Umbilical cord (tissue), 2 donors: ENCODE data around the gene GBP1. TPM values are rescaled to one million over a fixed set of nuclear protein-coding genes. Genes with fewer than 3 reads are reported as not detected.
A peak's percentile ranks its signal among the peaks of the same experiment; 100 is the strongest.
"Not testable (repeated sequence)": the region's sequence is repeated elsewhere in the genome, so short reads cannot be mapped to it uniquely, and the experiment has no call there.

Experiments used
- DNase-seq: peaks from one replicate; pipeline ENCODE4 v3.0.0-alpha.2; 2015; ENCODE audit warnings: low spot score
- total RNA-seq: library from RNA; depleted of rRNA; stranded (reverse); fragments of >200 nt; gene quantifications from one replicate; pipeline ENCODE4 v1.2.3, GENCODE V29; 2014; ENCODE audit warnings: low replicate concordance; ENCODE audit not compliant: insufficient read depth

The GBP1 gene, protein sequence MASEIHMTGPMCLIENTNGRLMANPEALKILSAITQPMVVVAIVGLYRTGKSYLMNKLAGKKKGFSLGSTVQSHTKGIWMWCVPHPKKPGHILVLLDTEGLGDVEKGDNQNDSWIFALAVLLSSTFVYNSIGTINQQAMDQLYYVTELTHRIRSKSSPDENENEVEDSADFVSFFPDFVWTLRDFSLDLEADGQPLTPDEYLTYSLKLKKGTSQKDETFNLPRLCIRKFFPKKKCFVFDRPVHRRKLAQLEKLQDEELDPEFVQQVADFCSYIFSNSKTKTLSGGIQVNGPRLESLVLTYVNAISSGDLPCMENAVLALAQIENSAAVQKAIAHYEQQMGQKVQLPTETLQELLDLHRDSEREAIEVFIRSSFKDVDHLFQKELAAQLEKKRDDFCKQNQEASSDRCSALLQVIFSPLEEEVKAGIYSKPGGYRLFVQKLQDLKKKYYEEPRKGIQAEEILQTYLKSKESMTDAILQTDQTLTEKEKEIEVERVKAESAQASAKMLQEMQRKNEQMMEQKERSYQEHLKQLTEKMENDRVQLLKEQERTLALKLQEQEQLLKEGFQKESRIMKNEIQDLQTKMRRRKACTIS
- 125 TPM for total RNA-seq

DNA sequence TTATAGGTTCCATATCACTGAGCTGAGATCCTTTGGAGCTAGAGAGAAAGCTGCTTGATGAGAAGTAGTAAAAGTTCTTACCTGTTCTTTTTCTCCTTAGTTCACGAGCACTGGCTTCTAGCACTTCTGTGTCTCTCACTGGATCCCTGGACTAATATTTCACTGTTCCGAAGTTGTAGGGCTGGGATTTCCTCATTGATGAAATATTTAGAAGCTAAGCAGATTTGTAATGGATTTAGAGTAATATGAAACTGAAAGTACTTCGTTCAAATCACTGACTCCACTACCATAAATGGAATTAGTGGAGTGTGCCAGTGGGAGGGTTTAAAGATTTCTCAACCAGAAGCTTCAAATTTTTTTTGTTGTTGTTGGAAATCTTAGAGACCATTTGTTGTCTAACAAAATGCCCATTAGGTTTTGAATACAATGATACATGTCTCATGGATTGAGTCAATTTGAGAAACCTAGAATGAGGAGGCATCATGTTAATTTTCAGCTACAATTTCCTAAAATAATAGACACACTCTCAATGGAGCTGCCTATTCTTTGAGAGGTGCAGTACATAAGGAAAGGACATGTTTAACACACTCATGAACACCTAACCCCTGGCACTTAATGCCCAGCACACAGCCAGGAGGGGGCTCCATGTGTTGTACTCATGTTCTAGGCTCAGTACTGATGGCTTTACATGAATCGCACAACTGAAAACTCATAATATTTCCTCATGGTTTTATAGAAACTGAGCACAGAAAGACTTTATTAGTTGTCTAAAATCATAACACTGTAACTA lies at the start of gene GBP1:
Gene GBP1 (minus strand): TSS at position 130 of the 790 bp plus-strand sequence. CDS start 1,974 bp downstream, outside the sequence.
- peak; percentile 91 for DNase-seq

GRCh38 chr1:89114662-89115061 lies 49.7 kb upstream of the GBP1 start:
- DNase-seq: no peak

GRCh38 chr1:89112871-89113613 lies 48.0 kb upstream of the GBP1 start:
- DNase-seq: no peak

DNA sequence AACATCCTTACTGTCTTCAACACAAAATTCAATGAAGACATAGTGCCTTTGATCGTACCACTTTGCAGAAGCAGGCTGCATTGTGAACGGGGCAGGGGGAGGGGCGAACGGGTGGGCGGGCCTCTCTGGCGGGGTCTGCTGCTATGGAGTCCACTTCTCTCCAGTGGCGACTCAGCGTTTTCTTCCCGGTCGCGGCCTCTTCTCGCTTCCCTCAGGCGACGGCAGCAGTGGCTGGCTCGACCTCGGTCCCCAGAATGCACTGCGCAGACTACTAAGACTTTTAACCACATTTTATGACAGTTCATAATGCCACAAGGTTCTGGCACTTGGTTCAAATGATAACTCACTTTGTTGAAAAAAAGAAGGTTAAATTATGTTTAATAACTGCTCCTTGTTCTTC lies 39.7 kb upstream of the GBP1 start:
- DNase-seq: no peak

- no peak for DNase-seq
Observed at GRCh38 chr1:89104147-89104546, 39.1 kb upstream of the GBP1 start.

GRCh38 chr1:89102021-89102420 lies 37.0 kb upstream of the GBP1 start:
- DNase-seq: no peak

GRCh38 chr1:89100412-89100811 lies 35.4 kb upstream of the GBP1 start:
- no peak for DNase-seq

- no peak for DNase-seq
Observed at GRCh38 chr1:89098857-89099256, 33.8 kb upstream of the GBP1 start.

- no peak for DNase-seq
Observed at GRCh38 chr1:89095737-89096136, 30.7 kb upstream of the GBP1 start.

DNA sequence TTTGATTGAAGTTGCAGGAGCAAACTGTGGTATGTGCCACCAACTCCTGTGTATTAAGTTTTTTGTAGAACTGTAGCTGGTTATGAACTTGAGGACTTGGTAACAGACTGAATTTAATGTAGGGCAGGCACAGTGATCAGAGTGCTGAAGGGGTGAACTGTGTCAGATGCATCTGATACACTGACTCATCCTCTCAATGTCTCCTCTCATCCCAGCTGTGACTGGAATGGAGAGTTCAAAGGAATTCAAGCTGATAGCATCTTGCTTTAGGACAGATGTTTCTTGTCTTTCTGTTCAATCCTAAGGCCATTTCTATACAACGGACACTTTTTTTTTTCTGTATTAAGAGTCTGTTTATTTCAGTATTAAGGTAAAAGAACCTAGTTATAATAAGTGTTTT lies 25.0 kb upstream of the GBP1 start:
- peak; percentile 76 for DNase-seq

DNA sequence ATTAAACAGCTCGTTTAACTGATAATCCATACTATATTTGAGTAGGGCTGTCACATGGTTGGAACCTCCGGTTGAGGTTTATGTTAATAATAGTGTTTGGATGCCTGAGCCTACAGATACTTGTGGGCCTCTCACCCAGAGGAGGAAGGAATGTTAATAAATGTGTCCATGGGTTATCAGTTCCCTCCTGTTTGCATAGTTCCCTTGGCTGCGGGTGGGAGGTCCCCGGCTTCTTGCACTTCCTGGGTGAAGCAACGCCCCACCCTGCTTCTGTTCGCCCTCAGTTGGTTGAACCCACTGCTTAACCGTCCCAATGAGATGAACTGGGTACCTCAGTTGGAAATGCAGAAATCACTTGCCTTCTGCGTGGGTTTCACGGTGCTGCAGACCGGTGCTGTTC lies 23.6 kb upstream of the GBP1 start:
- DNase-seq: no peak

DNA sequence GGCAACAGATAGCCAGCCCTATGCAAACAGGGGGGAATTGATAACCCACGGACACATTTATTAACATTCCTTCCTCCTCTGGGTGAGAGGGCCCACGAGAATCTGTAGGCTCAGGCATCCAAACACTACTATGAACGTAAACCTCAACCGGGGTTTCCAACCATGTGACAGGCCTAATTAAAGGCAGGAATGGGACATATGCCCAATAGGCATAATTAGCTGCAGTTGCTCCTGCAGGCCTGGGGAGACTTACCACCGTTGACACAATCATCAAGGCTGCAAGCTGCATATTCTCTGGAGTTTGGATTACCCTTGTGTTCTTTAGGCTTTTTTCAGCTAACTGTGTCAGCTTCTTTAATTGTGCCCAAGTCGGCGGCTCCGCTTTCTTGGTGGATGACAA lies 22.2 kb upstream of the GBP1 start:
- DNase-seq: no peak

GRCh38 chr1:89085781-89086180 lies 20.8 kb upstream of the GBP1 start:
- DNase-seq: peak; percentile 31

DNA sequence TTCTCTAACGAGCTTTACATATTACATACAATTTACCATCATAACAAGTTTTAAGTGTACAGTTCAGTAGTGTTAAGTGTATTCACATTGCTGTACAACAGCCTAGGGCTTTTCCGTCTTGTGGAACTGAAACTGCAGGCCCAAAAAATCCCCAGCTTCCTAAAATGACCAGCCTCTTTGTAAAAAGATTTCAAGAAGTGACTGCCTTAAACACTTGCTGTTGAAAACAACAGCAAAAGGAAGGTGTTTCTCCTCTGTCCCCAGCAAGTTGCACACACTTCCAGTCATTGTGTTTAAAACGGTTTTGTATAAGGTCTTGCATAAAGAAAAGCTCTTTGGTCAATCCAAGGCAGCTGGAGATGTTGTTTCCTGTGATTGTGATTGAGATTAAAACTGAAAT lies 16.0 kb upstream of the GBP1 start:
- DNase-seq: no peak

- DNase-seq: not testable (repeated sequence)
Observed at GRCh38 chr1:89080068-89080467, 15.1 kb upstream of the GBP1 start.

DNA sequence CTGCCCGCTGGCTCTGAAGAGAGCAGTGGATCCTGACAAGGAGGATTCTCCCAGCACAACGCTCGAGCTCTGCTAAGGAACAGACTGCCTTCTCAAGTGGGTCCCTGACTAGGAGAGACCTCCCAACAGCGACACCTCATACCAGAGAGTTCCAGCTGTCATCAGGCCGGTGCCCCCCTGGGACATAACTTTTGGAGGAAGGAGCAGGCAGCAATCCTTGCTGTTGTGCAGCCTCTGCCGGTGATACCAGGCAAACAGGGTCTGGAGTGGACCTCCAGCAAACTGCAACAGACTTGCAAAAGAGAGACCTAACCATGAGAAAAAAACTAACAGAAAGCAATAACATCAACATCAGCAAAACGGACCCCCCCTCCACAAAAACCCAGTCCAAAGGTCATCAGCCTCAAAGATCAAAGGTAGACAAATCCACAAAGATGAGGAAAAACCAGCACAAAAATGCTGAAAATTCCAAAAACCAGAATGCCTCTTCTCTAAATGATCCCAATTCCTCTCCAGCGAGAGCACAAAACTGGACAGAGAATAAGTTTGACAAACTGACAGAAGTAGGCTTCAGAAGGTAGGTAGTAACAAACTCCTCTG lies 7.6 kb upstream of the GBP1 start:
- not testable (repeated sequence) for DNase-seq

- no peak for DNase-seq
Observed at GRCh38 chr1:89070509-89070908, 5.5 kb upstream of the GBP1 start.

GRCh38 chr1:89069951-89070350 lies 4.9 kb upstream of the GBP1 start:
- DNase-seq: no peak

- no peak for DNase-seq
Observed at GRCh38 chr1:89068291-89068690, 3.3 kb upstream of the GBP1 start.

DNA sequence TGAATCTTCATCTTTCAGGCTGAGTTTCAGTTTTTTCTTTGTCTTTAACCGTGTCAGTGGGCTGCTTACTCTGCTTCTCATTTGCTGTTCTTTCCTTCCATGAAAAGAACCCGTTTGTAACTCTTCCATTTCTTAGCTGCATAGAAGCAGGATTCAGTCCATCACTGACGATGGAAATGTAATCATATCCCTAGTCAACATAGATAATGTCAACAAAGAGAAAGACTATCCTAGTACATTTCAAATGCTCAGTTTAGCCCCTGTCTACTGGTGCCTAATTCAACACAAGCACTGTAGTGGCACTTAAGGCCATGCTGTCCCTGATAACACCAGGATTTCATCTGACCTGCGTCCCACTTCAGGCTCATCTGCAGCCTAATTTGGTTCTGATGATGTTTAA lies 376 bp downstream of the GBP1 start:
- peak; percentile 58 for DNase-seq

GRCh38 chr1:89063094-89063493 lies 1.9 kb downstream of the GBP1 start:
- no peak for DNase-seq
